GM19324 (cell line): ENCODE results near the gene KLF4.

Experiments used
- ATAC-seq: cut with Tn5 transposase; IDR thresholded peaks from one replicate; pipeline ENCODE4 v1.9.1; 2021; ENCODE audit warnings: mild to moderate bottlenecking, moderate library complexity; ENCODE audit not compliant: unreplicated experiment, low FRiP score

Gene KLF4

GRCh38 chr9:107460153-107461023 lies 29.2 kb downstream of the KLF4 start:
- ATAC-seq: no peak

- ATAC-seq: no peak
Measured at GRCh38 chr9:107455425-107456135, 34.0 kb downstream of the KLF4 start.

- no peak for ATAC-seq
Measured at GRCh38 chr9:107453479-107453878, 36.1 kb downstream of the KLF4 start.

GRCh38 chr9:107447834-107448233 lies 41.7 kb downstream of the KLF4 start:
- no peak for ATAC-seq

- no peak for ATAC-seq
Measured at GRCh38 chr9:107447081-107447480, 42.5 kb downstream of the KLF4 start.

- no peak for ATAC-seq
Measured at GRCh38 chr9:107446491-107446890, 43.1 kb downstream of the KLF4 start.

GRCh38 chr9:107443786-107444185 lies 45.8 kb downstream of the KLF4 start:
- no peak for ATAC-seq

DNA sequence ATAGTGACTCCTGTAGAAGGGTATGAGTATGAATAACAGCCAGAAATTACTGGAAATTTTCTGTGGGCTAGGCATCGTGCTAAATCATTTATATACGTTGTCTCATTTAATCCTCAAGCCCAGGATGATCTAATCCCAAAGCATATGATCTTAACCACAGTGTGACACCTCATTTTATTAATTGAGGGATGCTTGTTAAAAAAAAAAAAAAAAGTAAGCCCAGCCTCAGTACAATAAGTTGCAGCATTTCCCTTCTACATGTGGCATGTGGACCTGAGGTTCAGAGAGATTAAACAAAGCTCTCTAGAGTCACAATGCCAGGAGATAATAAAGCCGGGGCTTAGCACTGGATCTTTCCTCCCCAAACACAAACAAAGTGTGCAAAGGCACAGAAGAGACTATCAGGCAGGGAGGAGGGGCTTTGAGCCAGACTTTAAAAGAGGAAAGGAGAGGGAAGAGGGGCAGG lies 49.5 kb downstream of the KLF4 start:
- no peak for ATAC-seq

GRCh38 chr9:107438211-107439031 lies 51.1 kb downstream of the KLF4 start:
- no peak for ATAC-seq

DNA sequence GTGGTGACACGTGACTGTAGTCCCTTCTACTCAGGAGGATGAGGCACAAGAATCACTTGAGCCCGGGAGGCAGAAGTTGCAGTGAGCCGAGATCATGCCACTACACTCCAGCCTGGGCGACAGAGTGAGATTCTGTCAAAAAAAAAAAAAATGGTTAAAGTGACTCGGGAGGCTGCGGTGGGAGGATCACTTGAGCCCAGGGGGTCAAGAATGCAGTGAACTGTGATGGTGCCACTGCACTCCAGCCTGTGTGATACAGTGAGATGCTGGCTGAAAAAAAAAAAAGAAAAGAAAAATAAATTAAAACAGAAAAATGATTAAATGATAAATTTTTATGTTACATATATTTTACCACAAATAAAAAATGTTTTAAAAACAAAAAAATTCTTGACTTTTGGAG lies 51.9 kb downstream of the KLF4 start:
- ATAC-seq: no peak

GRCh38 chr9:107435415-107435814 lies 54.2 kb downstream of the KLF4 start:
- ATAC-seq: no peak
